GM23338 (cell line): ENCODE data around the gene SH2D5.

ENCODE experiments used
- CREB1 ChIP-seq: fragments of 250-450 bp; sonication (Bioruptor Pico); IDR thresholded peaks from 2 replicates; pipeline ENCODE4 v1.5.0; 2020; ENCODE audit warnings: low read depth, mild to moderate bottlenecking, moderate library complexity
- EZH2 ChIP-seq: fragments of 200-600 bp; sonication (generic); IDR thresholded peaks from one replicate; pipeline ENCODE4 v1.8.0; 2017; ENCODE audit warnings: antibody characterized with exemption, mild to moderate bottlenecking, low read depth; ENCODE audit not compliant: unreplicated experiment
- EZH2phosphoT487 ChIP-seq: fragments of 200-600 bp; sonication (generic); IDR thresholded peaks from one replicate; pipeline ENCODE4 v1.8.1; 2018; ENCODE audit warnings: antibody characterized with exemption; ENCODE audit not compliant: unreplicated experiment
- JUNB ChIP-seq: IDR thresholded peaks from one replicate; pipeline ENCODE4 v1.6.1; 2016; ENCODE audit warnings: antibody characterized with exemption; ENCODE audit not compliant: unreplicated experiment
- POLR2AphosphoS5 ChIP-seq: IDR thresholded peaks from 2 replicates; pipeline ENCODE4 v1.6.1; 2016; ENCODE audit warnings: antibody characterized with exemption, low read depth
- STAT1 ChIP-seq: IDR thresholded peaks from one replicate; pipeline ENCODE4 v1.6.1; 2016; ENCODE audit warnings: antibody characterized with exemption; ENCODE audit not compliant: unreplicated experiment
- ZNF331 ChIP-seq: fragments of 250-450 bp; sonication (Bioruptor Pico); IDR thresholded peaks from 2 replicates; pipeline ENCODE4 v1.5.0; 2020; ENCODE audit warnings: low read depth, mild to moderate bottlenecking, moderate library complexity
- TF ChIP-seq, protein P1 (sequence below), 2 experiments: fragments of 200-600 bp in 1 of 2; sonication (generic) in 1 of 2; conservative IDR thresholded peaks; 2 replicates each; pipeline versions ENCODE4 v1.5.1 to v1.6.1; 2016 to 2017; ENCODE audit warnings: antibody characterized with exemption in 2 of 2, low read depth in 2 of 2, mild to moderate bottlenecking in 2 of 2, moderate library complexity in 1 of 2
- TF ChIP-seq, protein P2 (sequence below): IDR thresholded peaks from one replicate; pipeline ENCODE4 v1.6.1; 2018; ENCODE audit warnings: antibody characterized with exemption; ENCODE audit not compliant: unreplicated experiment

- TF ChIP-seq, protein P1, sequence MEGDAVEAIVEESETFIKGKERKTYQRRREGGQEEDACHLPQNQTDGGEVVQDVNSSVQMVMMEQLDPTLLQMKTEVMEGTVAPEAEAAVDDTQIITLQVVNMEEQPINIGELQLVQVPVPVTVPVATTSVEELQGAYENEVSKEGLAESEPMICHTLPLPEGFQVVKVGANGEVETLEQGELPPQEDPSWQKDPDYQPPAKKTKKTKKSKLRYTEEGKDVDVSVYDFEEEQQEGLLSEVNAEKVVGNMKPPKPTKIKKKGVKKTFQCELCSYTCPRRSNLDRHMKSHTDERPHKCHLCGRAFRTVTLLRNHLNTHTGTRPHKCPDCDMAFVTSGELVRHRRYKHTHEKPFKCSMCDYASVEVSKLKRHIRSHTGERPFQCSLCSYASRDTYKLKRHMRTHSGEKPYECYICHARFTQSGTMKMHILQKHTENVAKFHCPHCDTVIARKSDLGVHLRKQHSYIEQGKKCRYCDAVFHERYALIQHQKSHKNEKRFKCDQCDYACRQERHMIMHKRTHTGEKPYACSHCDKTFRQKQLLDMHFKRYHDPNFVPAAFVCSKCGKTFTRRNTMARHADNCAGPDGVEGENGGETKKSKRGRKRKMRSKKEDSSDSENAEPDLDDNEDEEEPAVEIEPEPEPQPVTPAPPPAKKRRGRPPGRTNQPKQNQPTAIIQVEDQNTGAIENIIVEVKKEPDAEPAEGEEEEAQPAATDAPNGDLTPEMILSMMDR (conservative IDR thresholded peaks at IDR 0.05; ENCODE audit: low read depth in 2 of 2) = no peak
- TF ChIP-seq STAT1 (no peak), EZH2phosphoT487 (no peak), EZH2 (no peak), POLR2AphosphoS5 (no peak), CREB1 (CRISPR knock-in tag) (no peak), JUNB (no peak), ZNF331 (CRISPR knock-in tag) (no peak)
- TF ChIP-seq, protein P2, sequence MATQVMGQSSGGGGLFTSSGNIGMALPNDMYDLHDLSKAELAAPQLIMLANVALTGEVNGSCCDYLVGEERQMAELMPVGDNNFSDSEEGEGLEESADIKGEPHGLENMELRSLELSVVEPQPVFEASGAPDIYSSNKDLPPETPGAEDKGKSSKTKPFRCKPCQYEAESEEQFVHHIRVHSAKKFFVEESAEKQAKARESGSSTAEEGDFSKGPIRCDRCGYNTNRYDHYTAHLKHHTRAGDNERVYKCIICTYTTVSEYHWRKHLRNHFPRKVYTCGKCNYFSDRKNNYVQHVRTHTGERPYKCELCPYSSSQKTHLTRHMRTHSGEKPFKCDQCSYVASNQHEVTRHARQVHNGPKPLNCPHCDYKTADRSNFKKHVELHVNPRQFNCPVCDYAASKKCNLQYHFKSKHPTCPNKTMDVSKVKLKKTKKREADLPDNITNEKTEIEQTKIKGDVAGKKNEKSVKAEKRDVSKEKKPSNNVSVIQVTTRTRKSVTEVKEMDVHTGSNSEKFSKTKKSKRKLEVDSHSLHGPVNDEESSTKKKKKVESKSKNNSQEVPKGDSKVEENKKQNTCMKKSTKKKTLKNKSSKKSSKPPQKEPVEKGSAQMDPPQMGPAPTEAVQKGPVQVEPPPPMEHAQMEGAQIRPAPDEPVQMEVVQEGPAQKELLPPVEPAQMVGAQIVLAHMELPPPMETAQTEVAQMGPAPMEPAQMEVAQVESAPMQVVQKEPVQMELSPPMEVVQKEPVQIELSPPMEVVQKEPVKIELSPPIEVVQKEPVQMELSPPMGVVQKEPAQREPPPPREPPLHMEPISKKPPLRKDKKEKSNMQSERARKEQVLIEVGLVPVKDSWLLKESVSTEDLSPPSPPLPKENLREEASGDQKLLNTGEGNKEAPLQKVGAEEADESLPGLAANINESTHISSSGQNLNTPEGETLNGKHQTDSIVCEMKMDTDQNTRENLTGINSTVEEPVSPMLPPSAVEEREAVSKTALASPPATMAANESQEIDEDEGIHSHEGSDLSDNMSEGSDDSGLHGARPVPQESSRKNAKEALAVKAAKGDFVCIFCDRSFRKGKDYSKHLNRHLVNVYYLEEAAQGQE = no peak
Measured at GRCh38 chr1:20698195-20698910, 34.1 kb downstream of the SH2D5 start.
